Stimulated activated CD8-positive, alpha-beta memory T cell treated with anti-CD3 and anti-CD28 coated beads, Interleukin-12 subunit alpha, Interleukin-12 subunit beta, amount 100 ng/mL, for 4 hours (primary cell): ENCODE measurements around the gene ATP4B.

ENCODE experiments used
- DNase-seq: peaks from one replicate; pipeline ENCODE4 v3.0.0-alpha.2; 2020; ENCODE audit warnings: low read depth

ATP4B gene

GRCh38 chr13:113656831-113657671 is 947 bp downstream of the ATP4B start:
- no peak for DNase-seq

GRCh38 chr13:113656003-113656588 is 1.9 kb downstream of the ATP4B start:
- DNase-seq, result no peak

- no peak for DNase-seq
Observed at GRCh38 chr13:113655346-113656002, 2.5 kb downstream of the ATP4B start.

- no peak for DNase-seq
Observed at GRCh38 chr13:113654591-113655345, 3.2 kb downstream of the ATP4B start.

DNA sequence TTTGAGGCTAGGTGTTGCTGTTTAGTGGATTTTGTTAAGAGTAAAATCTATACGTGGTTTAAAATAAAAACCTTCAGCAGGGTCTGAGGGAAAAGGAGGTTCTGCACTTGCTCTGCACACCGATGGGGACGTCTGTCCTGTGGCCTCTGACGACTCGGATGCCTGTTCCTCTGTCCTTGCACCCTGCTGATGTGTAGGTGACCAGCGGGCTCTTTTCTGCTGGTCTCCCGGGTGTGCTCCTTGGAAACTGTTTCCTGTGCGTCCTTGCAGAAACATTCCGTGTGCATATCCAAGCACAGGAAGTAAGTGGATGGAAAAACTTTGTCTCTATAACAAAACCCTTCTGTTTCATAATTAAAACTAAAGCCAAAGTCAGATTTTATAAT is 3.8 kb downstream of the ATP4B start:
- no peak for DNase-seq

GRCh38 chr13:113653264-113654174 is 4.5 kb downstream of the ATP4B start:
- DNase-seq, result no peak

GRCh38 chr13:113652404-113653263 is 5.4 kb downstream of the ATP4B start:
- DNase-seq, result no peak

DNA sequence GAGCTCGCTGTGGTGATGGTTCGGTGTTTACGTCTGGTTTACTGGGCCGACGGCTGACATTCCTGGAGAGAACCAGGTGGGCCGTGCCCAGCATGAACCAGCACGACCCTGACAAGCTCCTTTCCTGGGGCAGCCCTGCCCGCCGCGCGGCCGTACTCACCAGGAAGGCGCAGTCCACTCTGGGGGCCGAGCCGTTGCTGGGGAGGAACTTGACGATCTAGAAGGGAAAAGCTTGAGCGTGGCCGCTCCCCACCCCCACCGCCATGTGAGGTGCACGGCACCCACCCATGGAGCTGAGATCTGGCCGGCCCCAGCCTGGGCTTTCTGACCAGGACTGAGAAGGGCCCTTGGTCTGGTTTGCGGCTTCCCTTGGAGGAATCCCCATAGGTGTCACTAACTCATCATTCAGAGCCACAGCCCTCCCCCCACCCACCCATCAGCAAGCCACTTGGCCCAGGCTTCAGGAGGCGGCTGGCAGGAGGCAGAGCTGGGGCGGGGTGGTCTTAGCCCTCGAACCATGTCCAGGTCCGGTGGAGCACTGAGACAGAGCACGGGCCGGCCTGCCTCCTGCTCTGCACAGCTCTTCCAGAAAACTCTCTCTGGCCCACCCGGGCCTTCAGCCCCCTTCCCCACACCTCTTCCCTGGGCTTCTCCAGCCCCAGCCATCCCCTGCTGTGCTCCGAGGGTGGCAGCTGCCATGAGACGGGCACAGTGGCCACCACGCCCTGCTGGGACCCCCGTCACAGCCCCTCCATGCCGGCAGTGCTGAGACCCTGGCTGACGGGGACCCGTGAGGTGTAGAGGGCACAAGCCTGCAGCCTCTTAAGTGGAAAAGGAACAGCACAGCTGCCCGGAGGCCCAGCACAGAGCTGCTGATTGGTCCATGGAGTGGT is 6.2 kb downstream of the ATP4B start:
- no peak for DNase-seq

DNA sequence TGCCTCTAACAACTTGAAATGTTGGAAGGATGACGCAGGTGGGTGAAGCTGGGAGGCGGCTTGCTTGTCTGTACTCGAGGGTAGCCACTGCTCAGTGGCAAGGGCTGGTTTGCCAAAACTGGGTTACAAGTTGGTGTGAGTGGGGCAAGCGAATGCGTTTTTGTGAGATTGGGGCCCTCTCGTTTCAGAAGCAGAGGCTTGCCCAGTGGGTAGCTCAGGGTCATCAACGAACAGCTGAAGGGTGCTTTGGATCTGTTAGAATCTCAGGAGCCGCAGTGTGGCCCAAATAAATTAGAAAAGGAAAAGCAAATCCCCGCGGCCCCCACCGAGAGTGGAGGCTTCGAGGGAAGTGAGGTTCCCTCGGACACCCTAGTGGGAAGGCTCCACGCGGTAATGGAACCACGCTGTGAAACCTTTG is 7.3 kb downstream of the ATP4B start:
- no peak for DNase-seq

DNA sequence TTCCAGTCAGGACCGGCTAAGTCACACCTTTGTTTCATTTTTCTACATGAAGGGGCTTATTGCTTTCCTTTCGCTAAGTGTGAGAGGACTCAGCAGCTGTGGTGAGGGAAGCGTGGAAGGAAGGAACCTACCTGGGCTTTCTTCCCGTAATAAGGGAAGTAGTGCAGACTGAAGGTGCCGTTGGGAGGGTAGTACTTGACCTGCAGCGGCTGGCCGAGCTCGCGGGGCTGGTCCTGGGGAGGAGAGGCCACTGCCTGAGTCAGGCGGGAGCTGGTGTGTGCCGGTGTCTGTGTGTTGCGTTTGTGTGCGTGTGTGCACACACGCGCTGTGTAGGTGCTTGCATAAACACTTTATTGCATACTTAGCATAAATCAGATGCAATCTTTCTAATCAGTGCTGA is 7.7 kb downstream of the ATP4B start:
- no peak for DNase-seq

DNA sequence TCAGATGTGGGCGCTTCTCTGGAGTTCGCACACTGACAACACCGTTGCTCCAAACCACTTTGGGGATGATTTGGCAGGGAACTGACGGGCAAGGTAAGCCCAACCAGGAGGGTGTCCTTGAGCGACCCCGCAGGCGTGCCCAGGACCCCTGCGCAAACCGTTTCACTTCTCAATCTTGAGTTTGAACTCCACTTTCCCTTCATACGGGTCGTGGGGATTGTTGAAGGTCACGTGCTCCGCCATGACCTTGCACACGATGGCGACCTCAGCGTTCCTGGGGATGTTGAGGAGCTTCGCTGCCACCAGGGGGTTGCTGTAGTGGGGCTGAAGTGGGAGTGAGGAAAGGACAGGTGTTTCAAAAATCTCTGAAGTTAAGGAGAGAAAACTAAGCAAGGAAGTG is 8.8 kb downstream of the ATP4B start:
- no peak for DNase-seq

- no peak for DNase-seq
Observed at GRCh38 chr13:113648216-113648610, 9.8 kb downstream of the ATP4B start.

DNA sequence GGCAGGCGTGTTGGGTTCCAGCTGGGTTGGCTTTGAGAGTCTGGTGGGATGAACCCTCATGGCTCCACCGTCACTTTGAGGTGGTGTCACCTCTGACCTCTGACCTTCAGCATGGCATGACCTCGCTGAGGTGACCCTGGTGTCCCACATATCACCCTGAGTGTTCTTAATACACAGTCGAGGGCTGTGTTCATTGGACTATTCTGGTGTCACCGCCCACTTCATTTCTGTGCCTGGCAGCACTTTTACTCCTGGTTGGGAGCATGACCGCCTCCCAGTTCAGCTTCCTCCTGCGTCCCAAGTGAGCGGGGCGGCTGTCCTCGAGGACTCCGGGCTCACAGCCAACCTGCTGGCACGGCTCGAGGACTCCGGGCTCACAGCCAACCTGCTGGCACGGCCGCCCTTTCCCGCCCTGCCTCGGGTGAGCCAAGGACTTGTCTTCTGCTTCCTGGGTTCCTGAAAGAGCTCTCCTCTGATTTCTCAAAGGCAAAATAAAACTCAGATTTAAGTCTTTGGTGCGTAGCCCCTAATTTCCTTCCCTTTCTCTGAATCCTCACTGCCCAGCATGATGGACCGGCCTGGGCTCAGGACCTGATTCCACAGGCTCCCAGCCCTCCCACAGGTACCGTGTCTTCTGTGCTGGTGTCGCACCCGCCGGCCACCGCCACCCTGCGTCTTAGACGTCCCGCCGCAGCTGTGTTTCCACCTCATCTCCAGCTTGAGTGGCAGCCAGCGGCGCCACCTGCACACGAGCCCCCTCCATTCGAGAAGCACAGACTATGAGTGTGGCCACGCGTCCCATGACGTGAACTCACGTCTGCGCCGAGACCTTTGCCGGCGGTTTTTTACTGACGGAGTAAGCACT is 10.4 kb downstream of the ATP4B start:
- no peak for DNase-seq

- no peak for DNase-seq
Observed at GRCh38 chr13:113646921-113647340, 11.1 kb downstream of the ATP4B start.

- DNase-seq, result no peak
Observed at GRCh38 chr13:113646376-113646775, 11.6 kb downstream of the ATP4B start.

DNA sequence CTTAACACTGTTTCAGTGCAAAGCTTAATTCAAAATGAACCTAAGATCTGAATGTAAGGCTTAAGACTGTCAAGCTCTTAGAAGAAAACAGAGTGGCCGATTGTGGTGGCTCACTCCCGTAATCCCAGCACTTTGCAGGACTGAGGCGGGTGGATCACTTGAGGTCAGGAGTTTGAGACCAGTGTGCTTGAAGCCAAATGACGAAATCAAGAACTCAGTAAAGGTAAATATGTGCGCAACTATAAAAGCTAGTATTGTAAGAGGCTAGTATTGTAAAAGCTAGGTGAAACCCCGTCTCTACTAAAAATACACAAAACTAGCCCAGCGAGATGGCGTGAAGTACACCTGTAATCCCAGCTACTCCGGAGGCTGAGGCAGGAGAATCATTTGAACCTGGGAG is 12.7 kb downstream of the ATP4B start:
- no peak for DNase-seq

GRCh38 chr13:113644800-113645199 is 13.2 kb downstream of the ATP4B start:
- DNase-seq, result no peak

GRCh38 chr13:113643593-113643992 is 14.4 kb downstream of the ATP4B start:
- no peak for DNase-seq
